Liver (tissue), 9 donors: ENCODE results near the gene LIMD2. TPM values are rescaled to one million over a fixed set of nuclear protein-coding genes. Genes with fewer than 3 reads are reported as not detected.

Source experiments
- DNase-seq: peaks from one replicate; pipeline ENCODE4 v3.0.0-alpha.2; 2017; ENCODE audit warnings: low spot score
- H3K27ac ChIP-seq, 2 donors: one replicate each; pipeline ENCODE4 v1.7.0; 2013; ENCODE audit warnings: inconsistent platforms in 2 of 2, low read length in 2 of 2, control low read depth in 1 of 2, low read depth in 1 of 2, mild to moderate bottlenecking in 1 of 2
- H3K27me3 ChIP-seq, 4 donors: one replicate each; pipeline versions ENCODE4 v1.6.1 to v1.7.0; 2013; ENCODE audit warnings: low read length in 3 of 4, inconsistent platforms in 1 of 4, mild to moderate bottlenecking in 1 of 4, moderate library complexity in 1 of 4; ENCODE audit not compliant: control insufficient read depth in 4 of 4, insufficient read depth in 4 of 4
- H3K36me3 ChIP-seq, 4 donors: one replicate each; pipeline versions ENCODE4 v1.6.1 to v1.7.0; 2013; ENCODE audit warnings: low read length in 3 of 4, mild to moderate bottlenecking in 3 of 4, low read depth in 1 of 4, moderate library complexity in 1 of 4; ENCODE audit not compliant: control insufficient read depth in 4 of 4, insufficient read depth in 3 of 4
- H3K4me1 ChIP-seq, 4 donors: one replicate each; pipeline versions ENCODE4 v1.6.1 to v1.7.0; 2013; ENCODE audit warnings: low read length in 3 of 4, mild to moderate bottlenecking in 3 of 4, moderate library complexity in 1 of 4; ENCODE audit not compliant: control insufficient read depth in 4 of 4, insufficient read depth in 4 of 4
- H3K4me3 ChIP-seq, 3 donors: one replicate each; pipeline versions ENCODE4 v1.6.1 to v1.7.0; 2013; ENCODE audit warnings: low read length in 3 of 3, control low read depth in 1 of 3, low read depth in 1 of 3, mild to moderate bottlenecking in 1 of 3
- H3K9ac ChIP-seq, 2 donors: one replicate each; pipeline ENCODE4 v1.7.0; 2013; ENCODE audit warnings: low read length in 2 of 2, mild to moderate bottlenecking in 2 of 2, moderate library complexity in 2 of 2, control low read depth in 1 of 2, low read depth in 1 of 2
- H3K9me3 ChIP-seq, 4 donors: one replicate each; pipeline versions ENCODE4 v1.6.1 to v1.7.0; 2013; ENCODE audit warnings: low read length in 3 of 4; ENCODE audit not compliant: control insufficient read depth in 4 of 4
- ATF3 ChIP-seq: IDR thresholded peaks from 2 replicates; pipeline ENCODE4 v1.6.1; 2016; ENCODE audit warnings: antibody characterized with exemption
- CTCF ChIP-seq: fragments of 150-350 bp; IDR thresholded peaks from 2 replicates; pipeline ENCODE4 v1.5.1; 2017; ENCODE audit warnings: improper control_type of control experiment, low read depth, low read length; ENCODE audit not compliant: missing input control
- EGR1 ChIP-seq, 2 donors: IDR thresholded peaks; 2 replicates each; pipeline ENCODE4 v1.6.1; 2016 to 2018; ENCODE audit warnings: antibody characterized with exemption in 2 of 2, low read depth in 2 of 2
- FOXA1 ChIP-seq: IDR thresholded peaks from 2 replicates; pipeline ENCODE4 v1.6.1; 2016; ENCODE audit warnings: antibody characterized with exemption
- FOXA2 ChIP-seq: IDR thresholded peaks from 2 replicates; pipeline ENCODE4 v1.6.1; 2016; ENCODE audit warnings: antibody characterized with exemption
- GABPA ChIP-seq, 2 donors: IDR thresholded peaks in 1 of 2; conservative IDR thresholded peaks in 1 of 2; 2 replicates each; pipeline ENCODE4 v1.6.1; 2016; ENCODE audit warnings: antibody characterized with exemption in 2 of 2, mild to moderate bottlenecking in 1 of 2, moderate library complexity in 1 of 2
- HNF4A ChIP-seq, 2 donors: conservative IDR thresholded peaks; 2 replicates each; pipeline ENCODE4 v1.6.1; 2016; ENCODE audit warnings: antibody characterized with exemption in 2 of 2, mild to moderate bottlenecking in 2 of 2
- HNF4G ChIP-seq: IDR thresholded peaks from 2 replicates; pipeline ENCODE4 v1.6.1; 2016; ENCODE audit warnings: antibody characterized with exemption
- JUND ChIP-seq, 2 donors: IDR thresholded peaks; 2 replicates each; pipeline ENCODE4 v1.6.1; 2016; ENCODE audit warnings: antibody characterized with exemption in 2 of 2
- MAX ChIP-seq: IDR thresholded peaks from 2 replicates; pipeline ENCODE4 v1.6.1; 2016; ENCODE audit warnings: antibody characterized with exemption
- NR2F2 ChIP-seq: IDR thresholded peaks from 2 replicates; pipeline ENCODE4 v1.6.1; 2016; ENCODE audit warnings: antibody characterized with exemption
- REST ChIP-seq: IDR thresholded peaks from 2 replicates; pipeline ENCODE4 v1.6.1; 2016; ENCODE audit warnings: antibody characterized with exemption, mild to moderate bottlenecking
- RXRA ChIP-seq, 2 donors: IDR thresholded peaks; 2 replicates each; pipeline ENCODE4 v1.6.1; 2017 to 2018; ENCODE audit warnings: antibody characterized with exemption in 2 of 2, mild to moderate bottlenecking in 1 of 2
- SP1 ChIP-seq: IDR thresholded peaks from 2 replicates; pipeline ENCODE4 v1.6.1; 2018; ENCODE audit warnings: antibody characterized with exemption, mild to moderate bottlenecking
- TAF1 ChIP-seq: conservative IDR thresholded peaks from 2 replicates; pipeline ENCODE4 v1.6.1; 2016; ENCODE audit warnings: antibody characterized with exemption, mild to moderate bottlenecking
- YY1 ChIP-seq: IDR thresholded peaks from 2 replicates; pipeline ENCODE4 v1.6.1; 2016; ENCODE audit warnings: antibody characterized with exemption, mild to moderate bottlenecking
- ZBTB33 ChIP-seq: IDR thresholded peaks from 2 replicates; pipeline ENCODE4 v1.6.1; 2016; ENCODE audit warnings: antibody characterized with exemption
- WGBS: extraction: QIAGEN DNeasy Blood & Tissue Kit; methylation state at CpG from one replicate; pipeline ENCODE4 v1.1.7; 2013; 5-methylcytosine and 5-hydroxymethylcytosine counted together
- polyA plus RNA-seq, 2 donors: library from polyadenylated mRNA; stranded (reverse) in 1 of 2; unstranded in 1 of 2; fragments of 200-250 nt in 1 of 2; fragments of >200 nt in 1 of 2; fragmentation: Nextera tagmentation in 1 of 2; extraction: Ambion mirVana in 1 of 2; gene quantifications; one replicate each; pipeline versions ENCODE4 v1.2.1 to v1.2.3, GENCODE V29; 2013 to 2015
- total RNA-seq, 2 donors: library from RNA; depleted of rRNA; stranded (reverse); fragments of >200 nt; gene quantifications; one replicate each; pipeline ENCODE4 v1.2.3, GENCODE V29; 2014
- donor health status: healthy.
- donor health status: healthy.
- donor health status: healthy.
- donor health status: healthy.
- donor health status: healthy.

Gene LIMD2
- total RNA-seq (10 to 100 TPM in 1 of 2 donors, 1 to 10 TPM in 1; 6.2 to 24.2 TPM), polyA plus RNA-seq (1 to 10 TPM; 5.9 to 9.6 TPM)

- H3K9me3 ChIP-seq = no peaks in the 10 kb centered on the region
- no peak within 1 kb of the TSS for H3K9ac ChIP-seq
- WGBS = 2% methylated on average over 133 of the region's 133 CpGs
- H3K27me3 ChIP-seq = no peaks in the 10 kb centered on the region
- H3K4me3 ChIP-seq = peak within 1 kb of the TSS in 2 of 3 donors; percentile 47 to 66
- TF ChIP-seq JUND (IDR thresholded peaks at IDR 0.05) (no peak), CTCF (no peak), GABPA (IDR thresholded peaks at IDR 0.05 in 1 of 2, conservative IDR thresholded peaks at IDR 0.05 in 1 of 2) (no peak), RXRA (IDR thresholded peaks at IDR 0.05) (no peak), HNF4G (no peak), SP1 (no peak), ZBTB33 (no peak), FOXA2 (no peak), HNF4A (conservative IDR thresholded peaks at IDR 0.05) (no peak), TAF1 (no peak), EGR1 (IDR thresholded peaks at IDR 0.05; ENCODE audit: low read depth in 2 of 2) (no peak), FOXA1 (no peak), MAX (no peak), ATF3 (no peak), NR2F2 (no peak), YY1 (no peak), REST (no peak)
- H3K27ac ChIP-seq = peak within 1 kb of the TSS; percentile 71 to 77
- H3K4me1 ChIP-seq = peaks cover 14 to 34% (median 21%) of the 10 kb centered on the region in 4 donors
- H3K36me3 ChIP-seq = peaks cover 0 to 10% (median 5%) of the 10 kb centered on the region in 4 donors
- peak; percentile 57 for DNase-seq
Observed at GRCh38 chr17:63699638-63700527, at the start of gene LIMD2. Gene LIMD2 (minus strand): TSS chr17:63700125. CDS start chr17:63699298, 827 bp downstream.
